SU-DHL-6 (cell line): Measurements from ENCODE around the gene ATF7.

ENCODE experiments used
- H2AFZ ChIP-seq: fragments of 200-600 bp; sonication (generic); 2 replicates; pipeline ENCODE4 v1.6.1; 2014; ENCODE audit warnings: low read depth, mild to moderate bottlenecking, moderate library complexity, mixed read lengths, antibody characterized with exemption, low read length; ENCODE audit not compliant: severe bottlenecking
- H3F3A ChIP-seq: fragments of 200-600 bp; shearing (Covaris generic); 2 replicates; pipeline ENCODE4 v1.6.0; 2016; ENCODE audit warnings: antibody characterized with exemption, mild to moderate bottlenecking; ENCODE audit not compliant: insufficient read depth
- H3K27ac ChIP-seq: fragments of 200-600 bp; sonication (generic); 2 replicates; pipeline ENCODE4 v1.5.1; 2016; ENCODE audit warnings: low read depth, mild to moderate bottlenecking, low read length, moderate library complexity, mixed read lengths
- H3K27me3 ChIP-seq: fragments of 200-600 bp; sonication (generic), shearing (Covaris generic); 2 replicates; pipeline ENCODE4 v1.6.0; 2014; ENCODE audit warnings: mild to moderate bottlenecking, low read length
- H3K36me3 ChIP-seq: fragments of 200-600 bp; sonication (generic); 2 replicates; pipeline ENCODE4 v1.6.1; 2014; ENCODE audit warnings: mild to moderate bottlenecking, low read length, mixed read lengths
- H3K4me2 ChIP-seq: fragments of 300-600, 200-600 bp; shearing (Covaris generic), sonication (generic); 2 replicates; pipeline ENCODE4 v1.6.0; 2014; ENCODE audit warnings: low read length, low read depth, mild to moderate bottlenecking; ENCODE audit not compliant: poor library complexity, severe bottlenecking
- H3K4me3 ChIP-seq: fragments of 200-600 bp; sonication (generic); 2 replicates; pipeline ENCODE4 v1.5.1; 2014; ENCODE audit warnings: antibody characterized with exemption, low read length, mild to moderate bottlenecking, mixed read lengths; ENCODE audit not compliant: insufficient read depth, poor library complexity, severe bottlenecking
- H3K79me2 ChIP-seq: fragments of 200-600 bp; sonication (generic); 2 replicates; pipeline ENCODE4 v1.6.1; 2014; ENCODE audit warnings: mild to moderate bottlenecking, low read length, moderate library complexity; ENCODE audit not compliant: insufficient read depth
- H3K9ac ChIP-seq: fragments of 200-600 bp; sonication (generic); 2 replicates; pipeline ENCODE4 v1.7.0; 2014; ENCODE audit warnings: mild to moderate bottlenecking, low read length
- H3K9me2 ChIP-seq: fragments of 200-600 bp; sonication (generic); replicated peaks from 2 replicates; pipeline ENCODE4 v1.6.1; 2014; ENCODE audit warnings: low read length; ENCODE audit not compliant: insufficient read depth
- H3K9me3 ChIP-seq: fragments of 200-600 bp; sonication (generic); 2 replicates; pipeline ENCODE4 v1.6.1; 2014; ENCODE audit warnings: low read length, mixed read lengths; ENCODE audit not compliant: insufficient read depth
- H4K20me1 ChIP-seq: fragments of 200-600 bp; sonication (generic); 2 replicates; pipeline ENCODE4 v1.6.1; 2014; ENCODE audit warnings: low read depth, mild to moderate bottlenecking, antibody characterized with exemption, low read length, moderate library complexity, mixed read lengths
- CTCF ChIP-seq: fragments of 200-600 bp; sonication (generic); IDR thresholded peaks from one replicate; pipeline ENCODE4 v1.5.1; 2017; ENCODE audit warnings: antibody characterized with exemption, mild to moderate bottlenecking, low read length, moderate library complexity; ENCODE audit not compliant: insufficient read depth, poor library complexity, severe bottlenecking
- EZH2phosphoT487 ChIP-seq: fragments of 200-600 bp; sonication (generic), shearing (Covaris generic); conservative IDR thresholded peaks from 2 replicates; pipeline ENCODE4 v1.6.1; 2018; ENCODE audit warnings: mild to moderate bottlenecking, antibody characterized with exemption, low read length, moderate library complexity, mixed read lengths

Gene ATF7

DNA sequence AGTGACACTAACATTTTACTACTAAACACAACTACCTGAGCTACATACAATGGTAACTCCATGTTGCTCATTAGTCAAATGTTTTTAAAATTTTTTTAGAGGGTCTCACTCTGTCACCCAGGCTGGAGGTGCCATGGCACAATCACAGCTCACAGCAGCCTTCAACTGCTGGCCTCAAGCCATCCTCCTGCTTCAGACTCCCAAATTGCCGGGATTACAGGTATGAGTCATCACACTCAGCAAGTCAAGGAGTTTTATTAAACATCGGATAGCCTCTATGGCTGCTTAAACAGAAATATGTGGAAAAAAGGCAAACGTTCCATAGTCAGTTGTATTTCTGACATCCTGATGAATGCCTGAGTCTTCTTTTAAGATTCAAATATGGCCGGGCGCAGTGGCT is 107.8 kb downstream of the ATF7 start:
- Histone ChIP-seq H3K27ac (no peak overlapping the region), H3K9me2 (no peaks in the 10 kb centered on the region), H3K27me3 (no peaks in the 10 kb centered on the region), H3K79me2 (no peaks in the 10 kb centered on the region), H3K4me3 (no peak overlapping the region), H2AFZ (no peak overlapping the region), H4K20me1 (no peaks in the 10 kb centered on the region), H3K9me3 (no peaks in the 10 kb centered on the region), H3K36me3 (no peaks in the 10 kb centered on the region; the same call in 1 of the 2 replicates), H3K9ac (no peak overlapping the region), H3K4me2 (no peak overlapping the region), H3F3A (no peaks in the 10 kb centered on the region)
- TF ChIP-seq EZH2phosphoT487 = no peak
- TF ChIP-seq CTCF = no peak

DNA sequence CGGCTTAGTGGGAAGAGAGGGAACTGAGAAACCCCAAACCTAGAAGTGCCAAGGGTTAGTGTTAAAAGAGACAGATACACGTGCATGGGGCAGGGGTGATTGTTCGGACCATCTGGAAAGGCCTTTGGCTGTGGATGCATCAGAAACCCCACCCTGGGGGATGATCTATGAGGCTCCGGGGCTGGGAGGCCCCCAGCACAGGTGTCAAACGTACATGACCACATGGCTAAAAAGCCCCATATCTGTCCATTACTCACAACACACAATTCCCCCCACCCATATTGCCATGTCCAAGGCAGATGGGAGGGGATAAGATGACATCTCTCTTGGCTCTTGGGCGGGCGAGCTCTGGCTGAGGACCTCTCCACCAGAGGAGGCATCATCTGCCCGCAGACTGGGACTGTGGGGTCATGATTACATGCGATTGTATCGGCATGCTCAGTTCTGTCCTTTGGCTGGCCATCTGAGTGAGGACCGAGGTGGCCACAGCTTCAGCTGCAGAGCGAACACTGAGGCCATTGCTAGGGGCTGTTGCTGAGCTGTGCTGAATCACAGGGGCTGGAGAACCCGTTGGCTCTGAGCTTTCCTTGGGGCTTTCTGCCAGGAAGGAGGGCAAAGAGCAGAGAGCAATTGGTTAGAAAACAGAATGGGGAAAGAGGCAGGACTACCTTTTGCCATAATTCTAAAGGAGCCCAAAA is 109.3 kb downstream of the ATF7 start:
- Histone ChIP-seq H3K27ac (no peak overlapping the region), H3K27me3 (no peaks in the 10 kb centered on the region), H4K20me1 (no peaks in the 10 kb centered on the region), H3K9ac (no peak overlapping the region), H2AFZ (no peak overlapping the region), H3K9me2 (no peaks in the 10 kb centered on the region), H3K4me3 (no peak overlapping the region), H3K4me2 (no peak overlapping the region), H3K36me3 (no peaks in the 10 kb centered on the region), H3K9me3 (no peaks in the 10 kb centered on the region), H3F3A (no peaks in the 10 kb centered on the region), H3K79me2 (no peaks in the 10 kb centered on the region)
- TF ChIP-seq EZH2phosphoT487 (no peak), CTCF (no peak)

DNA sequence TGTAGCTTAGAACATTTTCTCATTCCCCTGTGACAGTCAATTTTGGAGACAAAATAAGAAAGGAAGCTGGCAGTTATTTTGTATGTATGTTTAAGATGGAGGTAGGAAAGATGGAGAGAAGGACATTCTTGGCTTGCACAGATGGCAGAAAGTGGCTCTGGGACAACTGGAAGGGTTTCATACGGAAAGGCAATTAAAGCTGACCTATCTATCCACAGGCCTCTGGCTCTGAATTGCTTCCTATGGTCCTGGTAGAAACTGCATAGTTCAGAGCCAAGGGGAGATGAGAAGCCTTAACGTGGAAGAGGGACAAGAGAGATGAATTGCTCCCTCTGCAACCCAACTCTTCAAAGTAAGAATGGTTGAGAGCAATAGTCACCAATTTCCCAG is 110.9 kb downstream of the ATF7 start:
- Histone ChIP-seq H3K9me2 (no peaks in the 10 kb centered on the region), H3K79me2 (no peaks in the 10 kb centered on the region), H3K27me3 (no peaks in the 10 kb centered on the region), H3K9me3 (no peaks in the 10 kb centered on the region), H3K4me3 (no peak overlapping the region), H4K20me1 (no peaks in the 10 kb centered on the region), H3K27ac (no peak overlapping the region), H3K9ac (no peak overlapping the region), H3K4me2 (no peak overlapping the region), H3K36me3 (no peaks in the 10 kb centered on the region), H2AFZ (no peak overlapping the region), H3F3A (no peaks in the 10 kb centered on the region)
- TF ChIP-seq EZH2phosphoT487 (no peak), CTCF (no peak)
